Activated CD8-positive, alpha-beta memory T cell treated with anti-CD3 and anti-CD28 coated beads, Interleukin-2, amount 50 U/mL, for 48 hours (primary cell): Measurements from ENCODE around the gene ALG1.
"Not testable (repeated sequence)": the region's sequence is repeated elsewhere in the genome, so short reads cannot be mapped to it uniquely, and the experiment has no call there.

Experiments used
- DNase-seq: peaks from one replicate; pipeline ENCODE4 v3.0.0-alpha.2; 2020

ALG1 gene, protein sequence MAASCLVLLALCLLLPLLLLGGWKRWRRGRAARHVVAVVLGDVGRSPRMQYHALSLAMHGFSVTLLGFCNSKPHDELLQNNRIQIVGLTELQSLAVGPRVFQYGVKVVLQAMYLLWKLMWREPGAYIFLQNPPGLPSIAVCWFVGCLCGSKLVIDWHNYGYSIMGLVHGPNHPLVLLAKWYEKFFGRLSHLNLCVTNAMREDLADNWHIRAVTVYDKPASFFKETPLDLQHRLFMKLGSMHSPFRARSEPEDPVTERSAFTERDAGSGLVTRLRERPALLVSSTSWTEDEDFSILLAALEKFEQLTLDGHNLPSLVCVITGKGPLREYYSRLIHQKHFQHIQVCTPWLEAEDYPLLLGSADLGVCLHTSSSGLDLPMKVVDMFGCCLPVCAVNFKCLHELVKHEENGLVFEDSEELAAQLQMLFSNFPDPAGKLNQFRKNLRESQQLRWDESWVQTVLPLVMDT

DNA sequence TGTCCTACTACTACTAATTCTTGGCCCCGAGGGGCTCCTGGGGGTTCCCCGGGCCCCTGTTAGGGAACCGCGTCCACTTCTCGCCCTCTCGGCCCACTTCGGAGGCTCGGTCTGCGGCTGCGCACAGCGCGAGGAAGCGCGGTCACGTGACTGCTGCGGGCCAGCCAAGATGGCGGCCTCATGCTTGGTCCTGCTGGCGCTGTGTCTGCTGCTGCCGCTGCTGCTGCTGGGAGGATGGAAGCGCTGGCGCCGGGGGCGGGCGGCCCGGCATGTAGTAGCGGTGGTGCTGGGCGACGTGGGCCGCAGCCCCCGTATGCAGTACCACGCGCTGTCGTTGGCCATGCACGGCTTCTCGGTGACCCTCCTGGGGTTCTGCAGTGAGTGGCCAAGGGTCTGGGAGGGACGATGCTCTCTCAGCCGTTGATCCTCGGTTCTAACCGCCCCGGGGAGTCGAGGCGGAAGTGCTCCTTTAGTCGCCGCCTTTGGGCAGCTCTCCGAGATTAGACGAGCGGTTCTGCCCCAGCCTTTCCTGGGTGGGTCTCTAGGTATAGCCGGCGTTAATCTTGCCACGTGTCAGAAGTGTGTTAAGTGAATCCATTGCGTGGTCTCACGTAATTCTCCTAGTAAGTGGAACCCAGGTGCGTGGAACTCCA is at the start of gene ALG1:
TSS of gene ALG1 (plus strand) at position 163 of the 653 bp plus-strand sequence. CDS start at position 170, 7 bp downstream.
- peak; percentile 94 for DNase-seq

DNA sequence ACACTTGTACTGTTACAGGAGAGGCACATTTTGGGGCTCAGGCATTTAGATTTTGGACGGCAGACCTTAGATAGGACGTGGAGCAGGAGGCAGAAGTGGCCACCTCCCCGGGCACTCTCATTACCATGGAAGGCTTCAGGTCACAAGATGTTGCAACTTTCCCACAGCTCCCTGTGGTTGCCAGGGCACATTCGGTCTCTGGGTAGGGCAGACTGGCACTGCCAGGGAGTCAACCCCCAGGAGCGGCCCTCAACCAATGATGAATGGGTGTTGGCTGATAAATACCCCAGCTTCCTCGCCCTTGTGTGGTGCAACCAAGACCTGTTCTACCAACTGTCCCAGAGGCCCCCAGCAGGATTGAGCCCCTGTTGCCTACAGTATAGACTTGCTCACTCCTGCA is 49.1 kb upstream of the ALG1 start:
- DNase-seq, result no peak

DNA sequence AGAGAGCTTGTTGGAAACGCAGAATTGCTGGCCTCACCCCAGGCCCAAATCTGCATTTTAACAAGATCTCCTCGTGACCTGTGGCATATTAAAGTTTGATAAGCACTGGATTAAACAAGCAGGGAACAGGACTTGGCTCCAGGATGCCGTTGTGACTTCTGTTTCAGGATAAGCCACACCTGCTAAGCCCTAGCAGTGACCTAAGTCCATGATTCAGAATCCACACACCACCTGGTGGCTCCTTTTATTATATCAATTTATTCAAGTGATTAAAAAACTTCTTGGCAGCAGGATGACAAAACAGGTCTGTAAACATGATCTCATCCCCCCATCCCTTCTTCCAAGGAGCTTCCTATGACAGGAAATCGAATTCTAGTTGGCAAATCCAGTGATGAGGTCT is 47.0 kb upstream of the ALG1 start:
- DNase-seq, result no peak

DNA sequence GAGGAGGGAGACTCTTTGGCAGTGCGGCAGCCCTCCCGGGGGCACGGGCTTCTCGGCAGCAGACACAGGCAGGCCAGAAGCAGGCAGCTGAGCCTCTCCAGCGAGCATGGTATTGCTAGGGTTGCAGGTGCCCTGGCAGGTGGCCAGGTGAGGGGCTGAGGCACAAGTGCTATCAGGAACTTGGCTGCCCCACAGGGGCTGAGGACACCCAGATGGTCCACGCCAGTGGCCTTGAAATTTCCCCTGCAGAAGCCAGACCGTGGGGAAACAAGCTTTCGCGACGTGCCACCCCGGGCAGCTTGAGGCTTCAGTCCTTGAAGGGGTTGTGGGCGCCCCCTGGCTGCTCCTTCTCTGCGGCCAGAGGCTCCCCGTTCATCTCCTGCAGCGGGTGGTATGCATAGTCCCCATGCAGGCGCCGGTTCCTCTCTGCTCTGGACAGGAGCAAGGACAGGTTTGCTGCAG is 46.4 kb upstream of the ALG1 start:
- DNase-seq, result no peak

DNA sequence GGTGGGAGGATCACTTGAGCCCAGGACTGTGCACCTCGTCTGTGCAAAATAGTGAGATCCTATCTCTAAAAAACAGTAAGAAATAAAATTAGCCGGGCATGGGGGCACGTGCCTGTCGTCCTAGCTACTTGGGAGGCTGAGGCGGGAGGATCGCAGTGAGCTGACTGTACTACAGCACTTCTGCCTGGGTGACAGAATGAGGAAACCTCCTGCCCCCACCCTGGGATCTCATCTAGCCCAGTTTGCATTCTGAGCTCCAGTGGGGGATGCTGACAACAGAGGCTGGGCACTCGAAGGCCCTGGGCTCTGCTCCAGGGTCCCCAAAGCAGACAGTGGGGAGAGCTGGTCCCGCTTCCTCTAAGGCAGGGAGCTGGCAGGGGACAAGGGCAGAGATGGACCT is 45.0 kb upstream of the ALG1 start:
- DNase-seq, result no peak

DNA sequence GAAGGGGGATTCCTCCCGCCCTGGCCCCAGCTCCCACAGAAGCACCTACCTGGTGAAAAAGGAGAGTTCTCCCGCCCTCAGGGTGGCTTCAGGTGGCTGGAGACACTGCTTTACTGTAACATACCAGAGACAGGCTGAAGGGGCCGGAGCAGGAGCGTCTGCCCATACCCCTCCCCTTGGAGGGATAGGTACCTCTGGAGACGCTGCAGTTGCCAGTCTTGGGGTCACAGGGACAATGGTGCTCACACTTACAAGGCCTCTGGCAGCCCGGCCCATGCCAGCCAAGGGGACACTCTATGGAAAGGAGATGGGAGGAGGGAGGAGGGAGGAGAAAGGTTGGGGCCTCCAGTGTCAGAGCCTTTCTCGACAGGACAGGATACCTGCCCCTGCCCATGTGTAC is 44.6 kb upstream of the ALG1 start:
- DNase-seq, result no peak

DNA sequence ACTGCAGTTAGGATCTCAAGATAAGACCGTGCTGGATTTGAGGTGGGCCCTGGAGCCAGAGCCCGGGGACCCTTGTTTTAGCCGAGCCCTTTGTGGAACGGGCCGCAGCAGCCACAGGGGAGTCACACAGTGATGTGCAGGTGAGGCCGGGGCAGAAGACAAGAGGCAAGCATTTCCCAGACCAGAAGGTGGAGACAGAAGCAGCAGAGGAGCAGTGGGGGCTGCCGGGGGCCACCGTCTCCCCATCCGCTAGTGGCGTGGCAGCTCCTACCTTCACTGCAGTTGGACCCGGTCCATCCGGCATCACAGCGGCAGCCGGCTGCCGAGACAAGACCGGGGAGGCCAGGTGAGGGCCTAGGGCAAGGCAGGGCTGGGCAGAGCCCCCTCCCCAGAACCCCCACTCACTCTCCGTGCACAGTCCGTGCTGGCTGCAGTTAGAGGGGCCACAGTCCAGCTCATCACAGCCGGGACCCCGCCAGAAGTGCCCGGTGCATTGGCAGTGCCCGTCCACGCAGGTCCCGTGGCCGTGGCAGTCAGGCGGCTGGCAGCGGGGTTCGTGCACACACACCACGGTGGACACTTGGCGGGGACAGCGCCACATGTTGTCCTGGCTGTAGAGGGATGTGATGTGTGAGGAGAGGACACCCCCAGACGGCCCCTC is 43.9 kb upstream of the ALG1 start:
- no peak for DNase-seq

DNA sequence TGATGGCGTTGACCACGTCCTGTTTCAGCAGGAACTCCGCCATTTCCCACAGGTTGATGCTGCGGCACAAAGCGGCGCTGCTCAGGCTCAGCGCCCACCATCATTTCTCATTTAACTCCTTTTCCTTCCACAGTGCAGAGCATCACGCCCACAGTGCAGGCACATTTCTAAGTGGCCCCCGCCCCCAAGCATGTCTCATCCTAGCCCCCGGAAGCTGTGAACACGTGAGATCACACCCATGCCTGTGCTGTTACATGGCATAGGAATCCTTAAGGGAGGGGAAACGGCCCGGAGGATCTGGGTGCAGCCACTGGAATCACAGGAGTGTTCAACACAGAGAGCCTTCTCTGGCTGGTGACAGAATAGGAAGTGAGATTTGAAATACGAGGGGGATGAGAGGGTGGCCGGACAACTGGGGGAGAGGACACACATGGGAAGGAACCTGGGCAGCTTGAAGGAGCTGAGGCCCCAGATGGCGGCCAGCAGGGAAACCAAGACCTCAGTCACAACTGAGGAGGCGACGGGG is 42.6 kb upstream of the ALG1 start:
- DNase-seq, result no peak

DNA sequence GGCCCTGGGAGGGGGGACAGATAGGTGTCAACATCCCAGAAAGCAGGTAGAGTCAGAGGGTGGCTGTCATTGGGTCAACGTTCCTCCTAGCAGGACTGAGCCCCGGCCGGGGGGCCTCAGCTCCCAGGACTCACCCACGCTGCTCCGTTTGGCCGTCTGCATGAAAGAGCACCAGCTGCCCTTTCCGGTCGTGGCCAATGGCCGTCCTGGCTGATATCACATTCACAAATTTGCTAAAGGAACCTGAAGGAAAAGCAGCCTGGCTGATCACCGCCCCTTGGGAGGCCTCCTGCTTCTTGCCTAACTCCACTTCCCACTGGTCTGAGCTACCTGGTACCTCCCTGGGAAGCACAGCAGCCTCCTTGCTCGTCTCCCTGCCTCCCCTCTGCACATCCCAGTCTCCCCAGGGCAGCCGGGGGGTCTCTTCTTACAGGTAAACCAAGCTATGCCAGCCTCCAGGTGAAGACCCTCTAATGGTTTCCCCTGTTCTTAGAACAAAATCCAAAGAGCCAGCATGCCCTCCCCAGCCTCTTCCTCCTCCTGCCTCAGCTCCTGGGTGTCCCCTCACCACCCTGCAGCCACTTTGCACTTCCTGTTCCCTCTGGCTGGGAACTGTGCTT is 41.3 kb upstream of the ALG1 start:
- no peak for DNase-seq

DNA sequence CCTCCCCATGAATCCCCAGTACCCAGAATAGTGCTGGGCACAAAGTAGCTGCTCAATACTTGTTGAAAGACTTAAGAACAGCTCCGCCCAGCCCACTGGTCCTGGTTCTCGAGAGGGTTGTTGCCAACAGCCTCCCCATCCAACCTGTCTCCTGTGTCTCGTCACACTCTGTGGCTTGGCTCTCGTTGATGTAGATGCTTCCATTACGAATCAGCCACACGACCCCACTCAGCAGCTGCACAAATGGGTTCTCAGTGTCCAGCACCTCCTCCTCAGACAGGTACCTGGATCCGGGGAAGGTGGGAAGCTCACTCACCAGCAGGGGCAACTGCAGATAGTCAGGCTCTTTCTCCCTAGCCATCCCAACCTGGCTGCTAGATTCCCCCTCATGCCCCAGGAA is 40.0 kb upstream of the ALG1 start:
- DNase-seq, result no peak

DNA sequence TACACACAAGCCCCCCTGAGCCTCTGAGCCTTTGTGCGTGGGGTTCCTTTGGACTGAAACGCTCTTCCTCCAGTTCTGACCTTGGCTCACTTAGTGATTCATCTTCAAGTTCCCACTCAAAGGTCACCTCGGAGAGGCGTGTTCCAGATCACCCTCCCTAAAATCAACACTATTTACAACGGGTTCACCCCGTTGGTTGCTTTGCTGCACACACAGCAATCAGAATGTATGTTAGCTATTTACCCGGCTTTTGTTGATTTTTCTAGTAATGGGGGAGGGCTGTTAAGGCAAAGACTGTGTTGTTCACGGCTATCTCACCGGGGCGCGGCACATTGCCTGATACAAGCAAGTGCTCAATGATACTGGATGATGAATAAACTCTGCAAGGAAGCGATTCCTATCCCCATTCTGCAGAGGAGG is 38.9 kb upstream of the ALG1 start:
- DNase-seq, result no peak

DNA sequence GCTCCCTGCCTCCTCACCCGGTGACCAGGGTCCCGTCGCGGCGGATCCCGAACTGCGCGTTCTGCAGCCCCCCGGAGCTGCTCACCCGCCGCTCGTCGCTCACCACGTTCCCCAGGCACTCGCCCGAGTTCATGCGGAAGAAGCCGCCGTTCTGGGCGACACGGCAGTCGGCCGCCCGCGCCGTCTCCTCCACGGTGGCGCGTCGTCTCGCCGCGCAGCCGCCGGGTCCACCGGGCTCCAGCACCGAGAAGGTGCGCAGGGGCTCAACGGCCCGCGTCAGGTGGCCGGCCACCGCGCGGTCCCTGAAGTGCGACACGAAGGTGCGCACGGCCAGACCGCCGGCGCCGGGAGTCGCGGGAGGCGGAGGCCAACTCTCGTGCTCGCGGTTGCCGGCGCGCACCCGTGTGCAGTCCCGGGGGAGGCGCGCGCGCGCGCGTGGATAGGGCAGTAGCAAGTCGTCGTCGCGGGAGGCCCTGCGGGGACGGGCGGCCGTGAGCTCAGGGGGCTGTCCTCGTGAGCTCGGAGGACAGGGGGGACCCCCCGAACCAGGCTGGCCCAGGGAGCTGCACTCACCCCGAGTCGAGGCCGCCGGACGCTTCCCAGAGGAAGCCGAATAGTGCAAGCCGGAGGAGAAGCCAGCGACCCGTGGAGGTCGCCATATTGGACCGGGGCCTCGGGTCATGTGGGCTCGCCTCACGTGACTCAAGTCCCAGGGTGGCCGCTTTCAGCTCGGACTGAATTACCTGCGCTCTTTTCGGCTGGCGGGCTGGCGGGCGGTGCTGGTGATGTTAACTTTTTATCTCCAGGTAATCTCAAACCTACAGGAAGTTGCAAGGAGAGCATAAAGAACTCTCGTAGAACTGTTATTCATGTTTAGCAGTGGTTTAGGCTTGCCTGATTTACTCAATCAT is 38.1 kb upstream of the ALG1 start, which contains the start of gene NAGPA:
TSS of gene NAGPA (minus strand) at position 680 of the 911 bp plus-strand sequence. CDS start at position 659, 21 bp downstream.
- peak; percentile 91 for DNase-seq

DNA sequence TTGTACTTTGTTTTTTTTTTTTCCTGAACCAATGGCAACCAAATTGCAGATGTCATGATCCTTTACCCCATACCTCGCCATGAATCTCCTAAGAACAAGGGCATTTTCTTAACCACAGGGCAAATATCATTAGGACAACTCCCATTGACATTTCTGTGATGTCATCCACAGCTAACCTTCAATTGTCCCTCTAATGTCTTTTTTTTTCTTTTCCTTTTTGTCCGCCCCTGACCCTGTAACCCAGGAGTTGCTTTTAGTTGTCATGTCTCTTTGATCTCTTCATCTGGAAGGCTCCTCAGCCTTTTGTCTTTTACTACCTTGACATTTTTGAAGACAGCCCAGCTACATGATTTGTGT is 37.5 kb upstream of the ALG1 start:
- DNase-seq, result no peak

DNA sequence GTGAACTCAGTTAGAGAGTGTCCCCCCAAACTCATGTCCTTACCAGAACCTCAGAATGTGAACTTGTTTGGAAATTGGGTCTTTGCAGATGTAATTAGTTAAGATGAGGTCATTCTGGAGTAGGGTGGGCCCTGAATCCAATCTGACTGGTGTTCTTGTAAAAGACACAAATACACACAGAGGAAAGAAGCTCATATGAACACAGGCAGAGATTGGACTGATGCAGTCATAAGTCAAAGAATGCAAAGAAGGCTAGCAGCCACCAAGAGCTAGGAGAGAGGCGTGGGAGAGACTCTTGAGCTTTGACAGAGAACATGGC is 35.8 kb upstream of the ALG1 start:
- DNase-seq, result no peak

DNA sequence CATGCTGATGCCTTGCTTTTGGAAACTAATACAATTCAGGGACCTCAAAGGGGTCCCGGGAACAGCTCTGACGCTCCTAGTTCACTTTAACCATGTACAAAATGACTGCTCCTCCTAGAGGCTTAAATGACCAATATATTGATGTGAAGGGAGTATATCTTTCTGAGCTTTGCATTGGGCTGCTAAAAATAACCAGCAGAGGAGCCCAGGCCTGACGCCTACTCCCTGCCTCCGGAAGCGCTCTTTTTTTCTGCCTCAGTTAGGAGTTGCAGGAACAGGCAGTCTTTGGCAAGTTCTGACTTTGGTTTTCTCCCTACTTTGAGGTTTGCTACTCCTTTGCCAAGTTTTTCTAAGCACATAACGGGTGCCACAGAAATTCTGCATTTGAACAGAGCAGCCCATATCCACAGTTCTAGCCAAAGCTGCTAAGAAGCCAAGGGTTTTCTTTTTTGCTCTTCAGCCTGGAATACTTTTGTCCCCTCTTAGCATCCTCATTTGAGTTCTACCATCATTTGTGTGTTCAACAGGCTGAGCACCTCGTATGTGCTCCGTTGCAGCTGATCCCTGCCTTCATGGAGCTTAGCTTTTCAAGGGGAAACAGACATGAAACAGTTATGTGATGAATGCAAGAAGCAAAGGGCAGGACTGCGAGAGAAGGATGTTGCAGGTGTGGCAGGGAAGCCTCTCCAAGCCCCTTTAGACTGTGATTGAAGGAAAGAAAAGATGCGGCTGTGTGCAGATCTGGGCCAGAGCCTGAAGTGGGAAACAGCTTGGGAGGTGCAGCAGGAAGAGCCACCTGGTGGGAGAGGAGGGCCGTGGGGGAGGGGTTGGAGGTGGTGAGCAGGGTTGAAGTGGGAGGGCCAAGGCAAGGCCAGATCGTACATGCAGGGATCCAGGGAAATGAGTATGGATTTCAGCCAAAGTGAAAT is 35.2 kb upstream of the ALG1 start:
- DNase-seq, result no peak

DNA sequence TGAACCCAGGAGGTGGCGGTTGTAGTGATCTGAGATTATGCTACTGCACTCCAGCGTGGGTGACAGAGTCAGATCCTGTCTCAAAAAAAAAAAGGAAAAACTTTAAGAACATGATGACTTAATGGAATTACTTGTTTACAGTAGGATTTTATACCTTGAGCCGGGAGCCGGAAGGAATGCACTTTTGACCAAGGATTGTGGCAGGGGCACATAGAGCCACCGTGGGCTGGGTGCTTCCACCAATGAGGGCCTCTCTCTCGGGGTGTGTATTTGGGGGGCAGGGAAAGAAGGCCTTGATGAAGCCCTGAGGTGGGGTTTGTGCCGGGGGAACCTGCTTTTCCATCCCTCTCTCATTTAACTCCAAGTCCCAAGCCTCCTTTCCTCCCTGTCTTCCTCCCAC is 31.2 kb upstream of the ALG1 start:
- DNase-seq, result no peak

DNA sequence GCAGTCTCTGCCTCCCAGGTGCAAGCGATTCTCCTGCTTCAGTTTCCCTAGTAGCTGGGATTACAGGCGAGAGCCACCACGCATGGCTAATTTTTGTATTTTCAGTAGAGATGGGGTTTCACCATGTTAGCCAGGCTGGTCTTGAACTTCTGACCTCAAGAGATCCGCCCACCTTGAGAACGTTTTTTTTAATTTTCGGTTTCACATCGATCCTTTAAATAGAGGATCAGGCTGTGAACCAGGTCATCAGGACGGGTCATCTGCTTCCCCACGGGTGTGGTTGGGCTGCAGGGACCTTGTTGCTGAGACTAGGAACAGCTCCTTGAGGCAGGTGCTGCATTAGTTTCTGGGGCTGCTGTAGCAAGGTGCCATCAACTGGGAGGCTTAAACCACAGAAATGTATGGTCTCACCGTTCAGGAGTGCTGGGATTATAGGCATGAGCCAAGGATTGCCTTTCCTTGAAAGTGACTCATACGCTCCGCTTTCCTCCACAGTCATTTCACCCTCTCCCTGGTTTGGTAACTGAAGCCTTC is 30.0 kb upstream of the ALG1 start:
- DNase-seq, result no peak

DNA sequence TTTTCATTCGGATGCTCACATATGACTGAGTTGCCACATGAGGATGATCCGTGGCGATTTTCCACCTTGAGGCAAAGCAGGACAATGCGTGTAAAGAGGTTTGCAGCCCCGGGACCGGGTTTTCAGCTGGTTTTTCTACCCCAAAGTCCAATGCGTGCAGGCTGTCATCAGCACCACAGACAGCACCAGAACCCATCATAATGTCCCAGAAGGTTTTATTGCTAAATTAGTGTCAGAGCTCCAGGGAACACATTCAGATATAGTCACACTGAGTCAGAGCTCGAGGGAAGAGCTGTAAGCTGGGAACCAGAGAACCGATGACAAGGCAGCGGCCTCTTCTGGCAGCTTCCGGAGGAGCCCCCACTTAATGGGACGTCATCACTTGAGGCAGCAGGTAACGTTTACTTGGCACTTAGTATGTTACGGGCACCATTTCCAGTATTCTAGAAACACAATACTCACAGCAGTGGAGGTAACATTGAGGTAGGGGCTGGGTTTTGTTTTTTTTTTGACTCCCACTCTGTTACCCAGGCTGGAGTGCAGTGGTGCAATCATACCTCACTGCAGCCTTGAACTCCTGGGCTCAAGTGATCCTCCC is 29.0 kb upstream of the ALG1 start:
- no peak for DNase-seq

DNA sequence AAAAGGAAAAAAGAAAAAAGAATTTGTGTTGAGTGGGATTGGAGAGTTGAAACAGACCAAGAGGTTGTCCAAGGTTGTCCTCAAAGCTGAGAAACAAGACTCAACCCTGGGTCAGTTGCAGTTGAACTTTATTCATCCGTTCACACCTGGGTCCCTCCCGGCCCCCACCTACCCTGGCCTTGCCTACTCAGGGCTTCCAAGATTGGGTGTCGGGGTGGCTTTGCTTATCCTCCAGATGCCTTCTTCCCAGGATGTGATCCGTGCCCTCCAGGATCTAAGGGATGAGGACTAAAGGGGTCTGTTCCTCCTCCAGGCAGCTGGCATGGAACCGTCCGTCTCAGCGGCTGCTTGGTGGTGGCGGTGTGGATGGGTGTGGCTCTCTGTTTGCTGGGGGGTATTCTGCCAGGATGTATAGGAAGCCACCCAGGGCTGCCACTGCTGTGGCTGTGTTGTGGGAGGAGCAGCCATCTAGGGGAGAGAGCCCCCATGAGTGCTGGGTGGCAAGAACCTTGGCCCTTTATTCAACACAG is 27.6 kb upstream of the ALG1 start:
- DNase-seq, result no peak

DNA sequence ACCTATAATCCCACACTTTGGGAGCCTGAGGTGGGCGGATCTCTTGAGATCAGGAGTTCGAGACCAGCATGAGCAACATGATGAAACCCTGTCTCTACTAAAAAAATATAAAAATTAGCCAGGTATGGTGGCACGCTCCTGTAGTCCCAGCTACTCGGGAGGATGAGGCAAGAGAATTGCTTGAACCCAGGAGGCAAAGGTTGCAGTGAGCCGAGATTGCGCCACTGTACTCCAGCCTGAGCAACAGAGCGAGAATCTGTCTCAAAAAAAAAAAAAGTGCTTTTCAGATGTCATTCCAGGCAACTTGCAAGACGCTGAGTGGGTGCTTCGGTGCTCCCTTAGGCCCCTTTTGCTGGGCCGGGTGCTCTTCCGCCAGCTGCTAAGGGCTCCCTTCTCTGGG is 27.1 kb upstream of the ALG1 start:
- DNase-seq, result not testable (repeated sequence)
